CD4-positive, alpha-beta T cell treated with Interleukin-15 for 4 hours (primary cell): ENCODE results near the gene SV2C.
"Not testable (repeated sequence)": the region's sequence is repeated elsewhere in the genome, so short reads cannot be mapped to it uniquely, and the experiment has no call there.

Experiments
- DNase-seq: peaks from one replicate; pipeline ENCODE4 v3.0.0-alpha.2; 2020; ENCODE audit warnings: low spot score

Gene SV2C

DNA sequence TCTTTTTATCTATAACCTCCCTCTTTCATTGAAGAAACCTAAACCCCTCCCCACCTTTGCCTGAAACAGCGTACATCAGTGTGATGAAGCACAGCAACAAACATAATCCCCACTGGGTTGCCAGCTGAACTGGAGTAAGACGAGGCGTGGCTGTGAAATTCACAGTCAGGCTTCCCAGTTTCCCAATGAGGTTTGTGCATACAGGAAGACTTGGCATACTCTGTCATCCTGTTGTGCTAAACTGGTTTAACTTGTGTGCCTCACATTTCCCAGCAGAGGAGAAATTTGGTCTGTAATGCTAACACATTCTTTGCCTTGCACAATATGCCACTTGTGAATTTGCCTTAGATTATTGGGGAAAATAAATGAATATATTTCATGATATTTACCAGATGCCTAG is 121.5 kb downstream of the SV2C start:
- no peak for DNase-seq

- DNase-seq: no peak
Observed at GRCh38 chr5:76207120-76207519, 123.9 kb downstream of the SV2C start.

GRCh38 chr5:76209297-76209696 is 126.1 kb downstream of the SV2C start:
- no peak for DNase-seq

GRCh38 chr5:76210946-76211345 is 127.8 kb downstream of the SV2C start:
- no peak for DNase-seq

GRCh38 chr5:76213858-76214257 is 130.7 kb downstream of the SV2C start:
- no peak for DNase-seq

GRCh38 chr5:76216748-76217147 is 133.6 kb downstream of the SV2C start:
- DNase-seq: no peak

GRCh38 chr5:76219636-76220035 is 136.5 kb downstream of the SV2C start:
- no peak for DNase-seq

- DNase-seq: no peak
Observed at GRCh38 chr5:76221311-76221710, 138.1 kb downstream of the SV2C start.

DNA sequence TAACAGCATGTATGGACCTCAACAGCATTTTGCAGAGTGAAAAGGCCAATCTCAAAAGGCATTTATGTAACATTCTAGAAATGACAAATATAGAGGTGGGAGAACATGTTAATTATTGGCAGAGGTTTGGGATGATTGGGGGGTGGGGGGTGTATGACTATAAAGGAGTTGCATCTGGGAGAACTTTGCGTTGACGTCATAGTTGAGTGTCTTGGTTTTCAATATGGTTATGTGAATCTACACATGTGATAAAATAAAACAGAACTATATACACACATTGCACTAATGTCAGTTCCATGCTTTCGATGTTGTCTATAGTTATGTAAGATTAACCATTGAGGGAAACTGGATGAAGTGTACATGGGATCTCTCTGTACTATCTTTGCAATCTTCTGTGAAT is 139.1 kb downstream of the SV2C start:
- no peak for DNase-seq

DNA sequence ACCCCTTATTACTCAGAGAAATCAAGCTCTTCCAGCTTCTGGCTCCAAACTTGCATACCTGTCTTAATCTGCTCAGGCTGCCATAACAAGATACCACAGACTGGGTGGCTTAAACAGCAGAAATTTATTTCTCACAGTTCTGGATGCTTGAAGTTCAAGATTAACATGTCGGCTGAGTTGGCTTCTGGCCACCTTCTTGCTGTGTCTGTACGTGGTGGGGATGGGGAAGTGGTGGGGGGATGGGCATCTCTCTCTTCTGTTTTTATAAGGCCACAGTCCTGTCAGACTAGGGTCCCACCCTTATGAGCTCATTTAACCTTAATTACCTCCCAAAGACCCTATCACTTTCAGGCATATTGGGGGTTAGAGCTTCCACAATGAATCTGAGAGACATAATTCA is 140.5 kb downstream of the SV2C start:
- DNase-seq: no peak

DNA sequence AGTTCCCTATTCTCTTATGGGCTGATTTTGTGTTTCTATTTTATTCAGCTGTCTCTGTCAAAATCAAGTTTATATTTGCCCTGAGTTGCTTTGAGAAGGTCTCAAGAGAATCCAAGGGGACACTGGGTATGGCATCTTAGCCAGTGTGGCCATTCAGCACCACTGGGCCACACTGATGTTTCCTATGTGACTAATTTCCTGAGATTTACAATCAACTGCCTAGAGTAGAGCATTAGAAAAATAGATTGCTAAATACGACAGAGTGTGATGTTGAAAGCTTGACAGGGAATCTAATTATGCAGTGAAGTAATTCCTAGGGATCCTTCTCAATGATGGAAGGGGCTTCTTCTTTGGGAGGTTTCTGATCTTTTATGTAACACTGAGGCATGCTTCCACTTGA is 141.7 kb downstream of the SV2C start:
- no peak for DNase-seq

DNA sequence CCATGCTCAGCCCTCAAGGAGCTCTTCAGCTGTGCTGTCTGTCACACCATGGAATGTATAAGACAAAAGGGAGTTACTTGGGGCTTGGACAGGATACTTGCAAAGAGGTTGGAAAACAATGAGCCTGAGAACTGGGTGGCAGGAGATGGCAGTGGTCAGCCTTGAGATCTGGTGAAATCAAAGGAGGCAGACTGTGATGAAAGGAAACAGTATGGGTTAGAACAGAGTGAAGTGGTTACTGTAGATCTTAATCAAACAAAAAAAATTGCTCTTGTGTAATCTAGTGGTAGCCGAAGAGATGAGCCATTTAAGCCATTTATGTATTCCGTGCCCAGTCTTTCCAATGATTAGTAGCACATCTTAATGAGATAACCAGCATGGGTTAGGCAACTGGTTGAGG is 142.2 kb downstream of the SV2C start:
- DNase-seq: no peak

GRCh38 chr5:76229900-76230299 is 146.7 kb downstream of the SV2C start:
- no peak for DNase-seq

- DNase-seq: no peak
Observed at GRCh38 chr5:76230711-76231285, 147.6 kb downstream of the SV2C start.

GRCh38 chr5:76234665-76235064 is 151.5 kb downstream of the SV2C start:
- no peak for DNase-seq

DNA sequence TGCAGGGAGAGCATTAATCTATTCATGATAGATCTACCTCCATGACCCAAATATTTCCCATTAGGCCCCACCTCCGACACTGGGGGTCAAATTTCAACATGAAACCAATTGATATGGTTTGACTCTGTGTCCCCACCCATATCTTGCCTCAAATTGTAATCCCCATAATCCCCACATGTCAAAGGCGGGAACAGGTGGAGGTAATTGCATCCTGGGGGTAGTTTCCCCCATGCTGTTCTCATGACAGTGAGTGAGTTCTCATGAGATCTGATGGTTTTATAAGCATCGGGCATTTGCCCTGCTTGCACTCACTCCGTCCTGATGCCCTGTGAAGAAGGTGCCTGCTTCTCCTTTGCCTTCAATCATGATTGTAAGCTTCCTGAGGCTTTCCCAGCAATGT is 153.5 kb downstream of the SV2C start:
- DNase-seq: no peak

- no peak for DNase-seq
Observed at GRCh38 chr5:76240336-76240735, 157.2 kb downstream of the SV2C start.

DNA sequence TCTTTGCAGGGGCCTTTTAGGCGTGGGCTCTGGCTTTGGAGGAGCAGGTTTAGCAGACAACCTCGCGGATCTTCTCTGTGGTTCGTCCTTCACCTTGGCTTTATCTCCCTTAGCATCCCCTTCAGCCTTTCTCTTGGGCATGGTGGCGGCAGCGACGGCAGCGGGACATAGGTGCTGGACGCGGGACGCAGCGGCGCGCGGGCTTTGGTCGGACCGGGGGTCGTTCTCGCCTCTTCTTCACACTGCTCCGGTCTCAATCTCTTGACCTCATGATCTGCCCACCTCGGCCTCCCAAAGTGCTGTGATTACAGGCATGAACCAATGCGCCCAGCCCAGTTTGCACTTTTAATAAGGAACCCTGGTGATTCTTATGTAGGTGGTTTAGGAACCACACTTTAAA is 159.0 kb downstream of the SV2C start:
- DNase-seq: not testable (repeated sequence)

- DNase-seq: no peak
Observed at GRCh38 chr5:76245590-76245989, 162.4 kb downstream of the SV2C start.

- no peak for DNase-seq
Observed at GRCh38 chr5:76249621-76250020, 166.4 kb downstream of the SV2C start.

GRCh38 chr5:76250463-76250862 is 167.3 kb downstream of the SV2C start:
- DNase-seq: no peak

DNA sequence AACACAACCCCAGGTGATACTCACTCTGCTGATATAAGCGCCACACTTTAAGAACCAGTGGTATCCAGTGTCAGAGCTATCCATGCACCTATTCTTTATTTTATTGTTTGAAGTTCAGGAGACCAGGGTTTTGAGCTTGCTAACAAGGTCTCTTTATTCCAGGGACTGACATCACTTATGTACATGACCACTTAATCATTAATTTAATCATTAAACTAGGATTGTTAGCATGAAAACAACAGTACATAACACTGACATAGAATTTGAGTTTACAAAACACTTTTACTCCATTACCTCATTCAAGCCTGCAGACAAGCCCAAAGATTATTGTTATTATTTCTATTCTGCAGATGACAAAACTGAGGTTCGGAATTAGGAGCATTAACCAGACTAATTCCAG is 168.5 kb downstream of the SV2C start:
- DNase-seq: no peak

- DNase-seq: no peak
Observed at GRCh38 chr5:76252437-76252836, 169.3 kb downstream of the SV2C start.

- DNase-seq: peak; percentile 77
Observed at GRCh38 chr5:76256116-76256889, 173.1 kb downstream of the SV2C start.
